NCI-H128 (cell line): Measurements from ENCODE around the gene HS3ST4.

Experiments used
- DNase-seq: peaks from one replicate; lab custom pipeline; 2025; ENCODE audit not compliant: unreplicated experiment; lab: John Stamatoyannopoulos, UW

The HS3ST4 gene

GRCh38 chr16:25823891-25824290 lies 132.1 kb downstream of the HS3ST4 start:
- DNase-seq, result no peak

- no peak for DNase-seq
These were observed 135.9 kb downstream of the HS3ST4 start for GRCh38 chr16:25827709-25828108.

- DNase-seq, result no peak
These were observed 136.8 kb downstream of the HS3ST4 start for GRCh38 chr16:25828510-25828909.

GRCh38 chr16:25832291-25832690 lies 140.5 kb downstream of the HS3ST4 start:
- DNase-seq, result no peak

- no peak for DNase-seq
These were observed 142.3 kb downstream of the HS3ST4 start for GRCh38 chr16:25834101-25834500.

- no peak for DNase-seq
These were observed 143.4 kb downstream of the HS3ST4 start for GRCh38 chr16:25835126-25835525.

- no peak for DNase-seq
These were observed 147.0 kb downstream of the HS3ST4 start for GRCh38 chr16:25838724-25839186.

GRCh38 chr16:25841761-25842160 lies 150.0 kb downstream of the HS3ST4 start:
- DNase-seq, result no peak

GRCh38 chr16:25845901-25846300 lies 154.1 kb downstream of the HS3ST4 start:
- no peak for DNase-seq

- no peak for DNase-seq
These were observed 162.4 kb downstream of the HS3ST4 start for GRCh38 chr16:25854141-25854540.

GRCh38 chr16:25855063-25855462 lies 163.3 kb downstream of the HS3ST4 start:
- no peak for DNase-seq

GRCh38 chr16:25855818-25856217 lies 164.1 kb downstream of the HS3ST4 start:
- DNase-seq, result no peak

- DNase-seq, result no peak
These were observed 167.9 kb downstream of the HS3ST4 start for GRCh38 chr16:25859645-25860044.

- DNase-seq, result no peak
These were observed 175.3 kb downstream of the HS3ST4 start for GRCh38 chr16:25867041-25867440.

- DNase-seq, result no peak
These were observed 176.3 kb downstream of the HS3ST4 start for GRCh38 chr16:25868106-25868505.

GRCh38 chr16:25868706-25869370 lies 177.1 kb downstream of the HS3ST4 start:
- DNase-seq, result no peak

- no peak for DNase-seq
These were observed 180.8 kb downstream of the HS3ST4 start for GRCh38 chr16:25872369-25873070.

- DNase-seq, result no peak
These were observed 182.4 kb downstream of the HS3ST4 start for GRCh38 chr16:25874196-25874595.

- DNase-seq, result no peak
These were observed 184.3 kb downstream of the HS3ST4 start for GRCh38 chr16:25875956-25876598.

GRCh38 chr16:25877103-25877502 lies 185.3 kb downstream of the HS3ST4 start:
- DNase-seq, result no peak

- DNase-seq, result no peak
These were observed 194.8 kb downstream of the HS3ST4 start for GRCh38 chr16:25886598-25886997.

GRCh38 chr16:25888868-25889267 lies 197.1 kb downstream of the HS3ST4 start:
- DNase-seq, result no peak
